RWPE2 (cell line): ENCODE data around the gene MAP1B.

Experiments
- ATAC-seq: fragments of 200-7000 bp; cut with Tn5 transposase; 3 replicates; pipeline ENCODE4 v1.9.1; 2021; ENCODE audit warnings: low read depth
- DNase-seq: peaks from one replicate; pipeline ENCODE4 v3.0.0-alpha.2; 2020; ENCODE audit warnings: low spot score
- H3K27ac ChIP-seq: fragments of 450-650 bp; 2 replicates; pipeline ENCODE4 v1.5.1; 2017; ENCODE audit warnings: mild to moderate bottlenecking; ENCODE audit not compliant: poor library complexity, severe bottlenecking
- H3K27me3 ChIP-seq: fragments of 250-450 bp; sonication (Bioruptor Pico); 2 replicates; pipeline ENCODE4 v1.5.1; 2021; ENCODE audit warnings: mild to moderate bottlenecking, moderate library complexity; ENCODE audit not compliant: insufficient read depth, poor library complexity, severe bottlenecking
- H3K36me3 ChIP-seq: fragments of 250-450 bp; sonication (Bioruptor Pico); 2 replicates; pipeline ENCODE4 v1.5.1; 2020; ENCODE audit warnings: low read depth, mild to moderate bottlenecking, moderate library complexity
- H3K4me1 ChIP-seq: fragments of 250-450 bp; sonication (Bioruptor Pico); 2 replicates; pipeline ENCODE4 v1.5.1; 2021; ENCODE audit warnings: mild to moderate bottlenecking, moderate library complexity; ENCODE audit not compliant: insufficient read depth, poor library complexity, severe bottlenecking
- H3K4me3 ChIP-seq: fragments of 250-450 bp; sonication (Bioruptor Pico); 2 replicates; pipeline ENCODE4 v1.5.1; 2021; ENCODE audit warnings: mild to moderate bottlenecking, moderate library complexity; ENCODE audit not compliant: severe bottlenecking
- H3K9me3 ChIP-seq: fragments of 250-450 bp; sonication (Bioruptor Pico); 2 replicates; pipeline ENCODE4 v1.5.1; 2021; ENCODE audit warnings: mild to moderate bottlenecking, moderate library complexity; ENCODE audit not compliant: severe bottlenecking
- CTCF ChIP-seq: fragments of 450-650 bp; IDR thresholded peaks from one replicate; pipeline ENCODE4 v1.5.1; 2017; ENCODE audit warnings: mild to moderate bottlenecking, moderate library complexity; ENCODE audit not compliant: poor library complexity, severe bottlenecking

MAP1B gene

GRCh38 chr5:72246954-72247442 is 139.7 kb downstream of the MAP1B start:
- Histone ChIP-seq H3K27me3 (no peaks in the 10 kb centered on the region), H3K4me1 (peaks cover 23% of the 10 kb centered on the region), H3K4me3 (no peak overlapping the region), H3K9me3 (no peaks in the 10 kb centered on the region), H3K27ac (peak overlapping the region; percentile 64), H3K36me3 (0 out of 2 replicates have a peak, but pooled peaks cover 5% of the 10 kb centered on the region)
- no peak for DNase-seq
- peak; percentile 61 for ATAC-seq
- no peak for TF ChIP-seq CTCF

- TF ChIP-seq CTCF, result no peak
- Histone ChIP-seq H3K4me3 (no peak overlapping the region), H3K9me3 (no peaks in the 10 kb centered on the region), H3K27me3 (no peaks in the 10 kb centered on the region), H3K4me1 (peaks cover 30% of the 10 kb centered on the region), H3K27ac (peak overlapping the region; percentile 64), H3K36me3 (peaks cover 10% of the 10 kb centered on the region; the same call in 1 of the 2 replicates)
- DNase-seq (no peak), ATAC-seq (peak; percentile 50)
These were observed 141.2 kb downstream of the MAP1B start for GRCh38 chr5:72248410-72248981.

GRCh38 chr5:72251386-72251785 is 144.1 kb downstream of the MAP1B start:
- Histone ChIP-seq H3K9me3 (no peaks in the 10 kb centered on the region), H3K4me3 (no peak overlapping the region), H3K27me3 (no peaks in the 10 kb centered on the region), H3K36me3 (peaks cover 12% of the 10 kb centered on the region; the same call in 1 of the 2 replicates), H3K4me1 (peaks cover 39% of the 10 kb centered on the region), H3K27ac (no peak overlapping the region)
- DNase-seq, result no peak
- TF ChIP-seq CTCF, result no peak
- no peak for ATAC-seq

- DNase-seq (no peak), ATAC-seq (no peak)
- H3K4me1 ChIP-seq, result peaks cover 40% of the 10 kb centered on the region
- H3K9me3 ChIP-seq, result no peaks in the 10 kb centered on the region
- no peak overlapping the region for H3K27ac ChIP-seq
- no peak overlapping the region for H3K4me3 ChIP-seq
- TF ChIP-seq CTCF, result no peak
- H3K27me3 ChIP-seq, result no peaks in the 10 kb centered on the region
- H3K36me3 ChIP-seq, result peaks cover 12% of the 10 kb centered on the region; the same call in 1 of the 2 replicates
These were observed 144.7 kb downstream of the MAP1B start for GRCh38 chr5:72252008-72252407.

- H3K36me3 ChIP-seq, result peaks cover 12% of the 10 kb centered on the region; the same call in 1 of the 2 replicates
- no peak overlapping the region for H3K4me3 ChIP-seq
- peaks cover 33% of the 10 kb centered on the region for H3K4me1 ChIP-seq
- H3K9me3 ChIP-seq, result no peaks in the 10 kb centered on the region
- peak overlapping the region; percentile 4 for H3K27ac ChIP-seq
- ATAC-seq (0 out of 3 replicates have a peak, but pooled peaks have one; percentile 5), DNase-seq (no peak)
- H3K27me3 ChIP-seq, result no peaks in the 10 kb centered on the region
- TF ChIP-seq CTCF, result no peak
These were observed 145.4 kb downstream of the MAP1B start for GRCh38 chr5:72252574-72253155.
